DMS114 treated with DMSO at 0.1 percent for 48 hours (cell line): ENCODE results near the gene AGMAT.

Source experiments
- DNase-seq: peaks from one replicate; lab custom pipeline; 2025; ENCODE audit not compliant: unreplicated experiment; lab: John Stamatoyannopoulos, UW

Gene AGMAT

GRCh38 chr1:15584489-15585363, at the start of gene AGMAT:
TSS of gene AGMAT (minus strand) at chr1:15585051. CDS start at chr1:15584967, 84 bp downstream.
- peak; percentile 45 for DNase-seq

GRCh38 chr1:15633756-15634420, 49.0 kb upstream of the AGMAT start:
- DNase-seq = no peak

GRCh38 chr1:15628003-15628402, 43.2 kb upstream of the AGMAT start:
- no peak for DNase-seq

- no peak for DNase-seq
Measured at GRCh38 chr1:15627343-15627988, 42.6 kb upstream of the AGMAT start.

- DNase-seq = no peak
Measured at GRCh38 chr1:15626269-15626950, 41.6 kb upstream of the AGMAT start.

GRCh38 chr1:15625056-15625917, 40.4 kb upstream of the AGMAT start:
- DNase-seq = no peak

- no peak for DNase-seq
Measured at GRCh38 chr1:15624133-15624714, 39.4 kb upstream of the AGMAT start.

- DNase-seq = no peak
Measured at GRCh38 chr1:15623435-15623834, 38.6 kb upstream of the AGMAT start.

- DNase-seq = no peak
Measured at GRCh38 chr1:15622712-15623373, 38.0 kb upstream of the AGMAT start.

- no peak for DNase-seq
Measured at GRCh38 chr1:15621975-15622374, 37.1 kb upstream of the AGMAT start.

- DNase-seq = no peak
Measured at GRCh38 chr1:15620902-15621682, 36.2 kb upstream of the AGMAT start.

- no peak for DNase-seq
Measured at GRCh38 chr1:15620155-15620545, 35.3 kb upstream of the AGMAT start.

GRCh38 chr1:15618655-15619525, 34.0 kb upstream of the AGMAT start:
- no peak for DNase-seq

GRCh38 chr1:15618077-15618654, 33.3 kb upstream of the AGMAT start:
- DNase-seq = no peak

- DNase-seq = peak; percentile 97
Measured at GRCh38 chr1:15617173-15618076, 32.6 kb upstream of the AGMAT start, which contains the start of gene DDI2. TSS of gene DDI2 (plus strand) at chr1:15617458. CDS start at chr1:15617671, 213 bp downstream.
